GM12874 (cell line): ENCODE data around the gene WBP2NL.

Experiments used
- TF ChIP-seq, protein P1 (sequence below): IDR thresholded peaks from 2 replicates; pipeline ENCODE4 v1.5.1; 2011; ENCODE audit warnings: low read depth, mild to moderate bottlenecking, control low read depth, low read length, moderate library complexity; ENCODE audit not compliant: insufficient read depth

The WBP2NL gene

DNA sequence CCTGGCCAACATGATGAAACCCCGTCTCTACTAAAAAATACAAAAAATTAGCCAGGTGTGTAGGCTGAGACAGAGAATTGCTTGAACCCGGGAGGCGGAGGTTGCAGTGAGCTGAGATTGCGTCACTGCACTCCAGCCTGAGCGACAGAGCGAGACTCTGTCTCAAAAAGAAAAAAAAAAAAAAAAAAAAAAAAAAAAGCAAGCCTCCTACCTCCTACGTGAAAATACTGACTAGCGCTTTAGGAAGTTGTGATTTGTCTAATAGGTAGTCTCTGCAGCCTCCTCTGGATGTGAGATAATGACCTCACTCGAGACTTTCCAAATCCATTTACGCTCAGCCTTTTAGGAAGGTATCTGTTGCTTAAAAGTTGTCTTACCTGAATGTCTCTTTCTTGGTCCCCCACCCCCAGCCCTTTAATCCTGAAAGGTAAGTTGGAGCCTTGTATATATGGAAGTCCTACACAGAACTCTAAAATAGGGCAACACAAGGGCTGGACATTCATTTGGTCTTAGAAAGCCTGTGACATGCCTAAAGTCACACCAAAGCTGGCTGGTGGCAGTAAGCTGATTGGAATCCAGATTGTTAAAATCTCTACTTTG lies 23.8 kb upstream of the WBP2NL start:
- TF ChIP-seq, protein P1, sequence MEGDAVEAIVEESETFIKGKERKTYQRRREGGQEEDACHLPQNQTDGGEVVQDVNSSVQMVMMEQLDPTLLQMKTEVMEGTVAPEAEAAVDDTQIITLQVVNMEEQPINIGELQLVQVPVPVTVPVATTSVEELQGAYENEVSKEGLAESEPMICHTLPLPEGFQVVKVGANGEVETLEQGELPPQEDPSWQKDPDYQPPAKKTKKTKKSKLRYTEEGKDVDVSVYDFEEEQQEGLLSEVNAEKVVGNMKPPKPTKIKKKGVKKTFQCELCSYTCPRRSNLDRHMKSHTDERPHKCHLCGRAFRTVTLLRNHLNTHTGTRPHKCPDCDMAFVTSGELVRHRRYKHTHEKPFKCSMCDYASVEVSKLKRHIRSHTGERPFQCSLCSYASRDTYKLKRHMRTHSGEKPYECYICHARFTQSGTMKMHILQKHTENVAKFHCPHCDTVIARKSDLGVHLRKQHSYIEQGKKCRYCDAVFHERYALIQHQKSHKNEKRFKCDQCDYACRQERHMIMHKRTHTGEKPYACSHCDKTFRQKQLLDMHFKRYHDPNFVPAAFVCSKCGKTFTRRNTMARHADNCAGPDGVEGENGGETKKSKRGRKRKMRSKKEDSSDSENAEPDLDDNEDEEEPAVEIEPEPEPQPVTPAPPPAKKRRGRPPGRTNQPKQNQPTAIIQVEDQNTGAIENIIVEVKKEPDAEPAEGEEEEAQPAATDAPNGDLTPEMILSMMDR: no peak

DNA sequence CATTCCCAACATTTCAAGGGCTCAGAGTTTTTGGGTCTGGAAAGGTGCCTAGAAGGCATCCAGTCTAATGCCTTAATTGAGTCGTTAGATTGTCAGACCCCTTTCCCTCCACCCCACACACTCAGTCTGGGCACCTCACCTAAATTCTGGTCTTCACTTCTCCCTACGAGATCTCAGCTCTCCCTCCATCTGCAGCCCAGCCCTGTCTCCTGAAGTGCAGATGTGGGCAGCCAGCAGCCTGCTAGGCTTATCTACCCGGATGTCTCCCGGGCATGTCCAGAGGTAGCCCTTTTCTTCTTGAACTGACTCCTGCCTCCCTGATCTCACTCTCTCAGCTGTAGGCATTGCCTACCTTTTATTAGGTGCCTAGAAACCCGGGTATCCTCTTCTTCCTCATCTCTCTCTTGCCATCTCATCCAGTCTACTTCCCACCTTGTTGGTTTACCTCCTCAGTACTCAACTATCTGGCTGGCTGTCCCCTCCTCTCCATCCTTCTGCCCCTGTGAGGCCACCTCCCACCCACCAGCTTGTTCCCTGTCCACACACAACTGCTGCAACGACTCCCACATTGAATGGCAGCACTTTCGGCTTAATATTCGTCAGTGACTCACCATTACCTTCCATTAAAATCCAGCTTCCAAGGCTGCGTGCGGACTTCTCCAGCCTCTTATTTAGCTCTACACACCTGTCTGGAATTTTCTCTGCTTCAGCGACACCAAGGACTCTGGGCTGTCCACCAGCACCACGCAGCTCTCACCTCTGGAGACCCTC lies 23.1 kb upstream of the WBP2NL start:
- TF ChIP-seq, protein P1: no peak

DNA sequence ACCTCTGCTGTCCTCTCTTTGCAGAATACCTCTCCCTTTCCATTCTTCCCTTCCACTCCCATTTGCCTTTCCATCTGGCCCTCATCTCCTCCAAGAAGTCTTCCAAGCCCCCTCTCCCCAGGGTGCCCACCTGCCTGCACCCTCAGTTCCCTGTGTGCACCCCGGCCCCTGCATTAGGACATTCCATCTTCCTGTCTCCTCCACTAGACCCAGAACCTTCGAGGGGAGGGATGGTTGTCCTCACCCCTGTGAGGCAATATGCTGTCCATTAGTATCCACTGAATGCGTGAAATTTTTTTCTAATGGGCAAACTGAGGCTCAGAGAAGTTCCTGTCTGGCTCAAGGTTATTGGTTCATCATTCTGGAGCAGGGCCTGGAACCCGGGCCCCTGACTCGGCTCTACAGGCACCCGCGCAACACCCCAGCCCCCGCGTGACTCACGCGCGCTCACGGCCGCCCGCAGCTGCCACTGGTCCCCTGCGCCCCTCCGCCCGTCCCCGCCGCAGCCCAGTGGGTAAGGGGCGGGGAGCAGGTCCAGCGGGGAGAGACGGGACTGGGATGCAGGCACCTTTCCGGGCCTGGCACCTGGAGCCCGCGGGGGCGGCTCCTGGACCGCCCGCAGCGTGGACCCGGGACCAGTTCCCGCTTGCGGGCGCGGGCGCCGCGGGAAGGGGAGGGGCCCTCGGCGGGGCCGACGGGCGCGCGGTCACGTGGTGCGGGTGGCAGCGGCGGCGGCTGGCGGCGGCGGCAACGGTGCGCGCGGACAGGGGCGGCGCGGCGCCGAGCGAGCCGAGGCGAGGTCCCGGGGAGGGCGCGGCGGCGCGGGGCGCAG lies 22.3 kb upstream of the WBP2NL start:
- TF ChIP-seq, protein P1: no peak

DNA sequence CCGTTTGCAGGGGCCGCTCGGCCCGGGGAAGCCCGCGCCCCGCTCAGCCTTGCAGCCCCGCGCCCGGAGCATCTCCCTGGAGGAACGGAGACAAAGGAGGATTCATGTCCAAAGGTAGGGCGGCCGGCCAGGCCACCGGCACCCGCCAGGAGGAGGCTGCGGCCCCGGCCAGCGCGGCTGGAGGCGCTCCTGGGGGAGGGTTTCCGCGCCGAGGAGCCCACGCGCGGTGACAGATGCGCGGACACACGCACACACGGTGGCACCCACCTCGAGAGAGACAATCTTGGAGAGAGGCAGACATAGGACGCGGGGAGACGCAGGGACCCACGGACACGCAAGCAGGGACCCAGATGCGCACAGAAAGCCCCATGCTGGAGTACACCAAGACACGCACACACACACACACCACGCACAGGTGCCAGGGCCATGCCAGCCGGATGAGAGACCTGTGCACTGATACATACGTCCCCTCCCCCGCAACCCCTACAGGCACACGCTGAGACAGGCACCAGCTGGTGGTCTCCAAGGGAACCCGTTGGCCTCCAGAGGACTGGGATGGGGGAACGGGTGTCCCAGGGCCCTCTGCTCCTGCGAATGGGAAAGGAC lies 21.5 kb upstream of the WBP2NL start:
- TF ChIP-seq, protein P1: no peak

DNA sequence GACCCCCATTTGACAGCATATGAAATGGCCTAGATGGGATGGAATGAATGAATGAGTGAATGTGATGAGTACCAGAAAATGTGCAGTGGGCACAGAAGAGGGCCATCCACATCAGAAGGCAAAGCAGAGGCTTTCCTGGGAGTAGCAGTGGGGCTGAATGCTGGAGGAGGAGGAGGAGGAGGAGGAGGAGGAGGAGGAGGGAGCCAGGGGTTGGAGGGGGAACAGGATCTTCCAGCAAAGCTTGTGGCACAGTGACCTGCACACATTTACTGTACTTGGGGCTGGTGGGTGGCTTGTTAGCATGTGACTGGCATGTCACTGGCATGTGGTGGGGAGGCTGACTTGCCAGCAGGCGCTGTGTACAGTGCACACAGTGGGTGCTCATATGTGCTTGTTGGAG lies 19.9 kb upstream of the WBP2NL start:
- TF ChIP-seq, protein P1: no peak

DNA sequence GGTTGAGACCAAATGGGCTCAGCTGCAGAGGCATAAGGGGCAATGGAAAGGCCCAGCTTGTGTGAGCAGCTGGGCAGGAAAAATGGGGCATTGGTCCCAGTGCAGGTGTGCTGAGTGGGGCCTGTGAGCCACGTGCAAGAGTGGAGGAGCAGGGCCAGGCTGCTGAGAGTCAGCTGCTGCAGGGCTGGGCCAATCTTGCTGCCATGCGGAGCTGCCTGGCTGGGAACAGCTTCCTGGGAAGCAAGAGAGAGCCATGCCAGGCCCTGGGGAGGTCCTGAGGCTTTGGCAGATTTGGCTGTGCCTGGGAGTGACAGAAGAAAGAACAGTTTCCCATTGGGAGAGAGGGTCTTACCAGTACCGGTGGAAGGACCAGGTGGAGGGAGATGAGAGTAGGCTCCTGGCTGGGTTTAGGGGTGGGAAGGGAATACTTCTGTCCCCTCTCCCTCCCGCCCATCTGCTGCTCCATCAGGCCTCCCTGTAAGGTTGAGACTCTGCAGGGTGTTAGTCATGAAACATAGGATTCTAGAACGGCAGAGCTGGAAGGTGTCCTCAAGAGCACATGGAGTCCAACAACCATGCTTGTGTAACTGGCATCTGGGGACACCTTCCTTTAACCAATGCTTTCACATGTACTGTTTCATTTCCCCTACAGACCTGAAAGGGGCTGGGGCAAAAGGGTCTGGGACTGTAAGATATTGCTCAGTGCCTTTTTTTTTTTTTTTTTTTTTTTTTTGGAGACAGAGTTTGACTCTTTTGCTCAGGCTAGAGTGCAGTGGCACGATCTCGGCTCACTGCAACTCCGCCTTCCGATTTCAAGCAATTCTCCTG lies 19.0 kb upstream of the WBP2NL start:
- TF ChIP-seq, protein P1: no peak

DNA sequence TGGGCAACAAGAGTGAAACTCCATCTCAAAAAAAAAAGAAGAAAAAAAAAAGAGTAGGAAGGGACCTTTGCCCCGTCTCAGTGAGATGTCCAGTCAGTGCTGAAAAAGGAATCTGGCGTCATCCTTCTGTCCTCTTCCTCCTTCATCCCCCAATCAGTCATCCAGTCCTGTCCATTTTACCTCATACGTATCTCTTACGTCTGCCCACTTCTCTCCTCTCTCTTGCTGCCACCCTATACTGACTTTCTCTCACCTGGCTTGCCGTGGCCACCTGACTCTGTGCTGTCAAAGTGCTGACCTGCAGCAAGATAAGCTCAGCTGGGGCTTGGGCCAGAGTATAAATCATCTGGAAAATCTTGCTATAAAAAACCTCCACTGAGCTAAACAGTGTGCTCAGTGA lies 15.7 kb upstream of the WBP2NL start:
- TF ChIP-seq, protein P1: no peak
